CD4-positive, alpha-beta T cell treated with Interleukin-21 for 1 hour (primary cell): Measurements from ENCODE around the gene TMX3.

Source experiments
- DNase-seq: peaks from one replicate; pipeline ENCODE4 v3.0.0-alpha.2; 2020

The TMX3 gene

GRCh38 chr18:68714712-68715496 is at the start of gene TMX3:
TMX3 (minus strand) TSS chr18:68715108; CDS start chr18:68714981, 127 bp downstream.
- peak; percentile 92 for DNase-seq

DNA sequence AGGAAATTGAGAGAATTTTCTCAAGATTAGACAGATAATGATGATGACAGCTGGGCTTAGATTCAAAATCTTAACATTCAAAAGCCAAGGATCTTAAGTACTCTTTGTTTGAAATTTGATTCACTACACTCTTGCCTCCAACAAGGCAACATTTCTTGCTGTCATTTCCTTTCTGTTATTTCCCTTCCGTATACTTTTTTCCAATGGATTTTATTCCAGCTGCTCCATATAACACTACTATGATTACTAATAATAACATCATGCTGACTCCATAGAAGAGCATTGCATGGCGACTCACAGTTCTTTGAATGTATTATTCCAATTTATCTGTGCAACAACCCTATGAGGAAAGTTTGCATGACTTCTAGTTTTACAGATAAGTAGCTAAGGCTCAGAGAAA is 49.1 kb upstream of the TMX3 start:
- no peak for DNase-seq

- no peak for DNase-seq
These were observed 48.2 kb upstream of the TMX3 start for GRCh38 chr18:68763083-68763482.

DNA sequence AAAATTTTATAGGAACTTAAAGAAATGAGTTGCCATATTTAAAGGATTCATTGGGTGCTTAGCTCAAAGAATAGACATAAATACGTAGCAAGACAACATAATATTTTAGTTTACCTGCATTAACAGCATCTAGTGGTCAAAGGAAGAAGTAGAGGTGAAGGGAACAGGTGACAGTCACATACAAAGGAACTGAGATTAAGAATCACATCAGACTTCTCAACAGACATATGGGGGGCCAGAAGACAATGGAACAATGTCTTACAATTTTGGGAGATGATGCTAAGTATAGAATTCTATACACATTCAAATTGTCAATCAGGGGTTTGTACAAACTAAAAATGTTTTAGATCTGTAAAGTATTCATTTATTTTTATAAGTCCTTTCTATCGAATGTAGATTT is 44.4 kb upstream of the TMX3 start:
- no peak for DNase-seq

DNA sequence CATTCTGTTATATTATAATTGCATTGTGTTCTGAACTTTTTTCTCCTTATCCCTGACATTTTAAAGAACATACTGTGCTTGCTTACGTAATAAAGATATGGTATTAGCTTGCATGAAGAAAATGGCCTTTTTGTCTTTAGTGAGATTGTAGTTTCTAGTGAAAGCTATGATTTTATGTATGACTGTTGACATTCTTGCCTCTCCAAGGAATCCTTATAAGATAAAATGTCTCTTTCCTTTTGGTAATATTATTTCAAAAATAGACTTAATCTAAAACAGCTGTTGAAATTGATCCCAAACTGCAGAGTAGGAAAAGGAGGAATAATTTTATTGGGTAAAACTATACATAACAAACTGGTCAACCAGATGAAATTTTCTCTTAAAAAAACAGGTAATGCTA is 42.2 kb upstream of the TMX3 start:
- DNase-seq: no peak

DNA sequence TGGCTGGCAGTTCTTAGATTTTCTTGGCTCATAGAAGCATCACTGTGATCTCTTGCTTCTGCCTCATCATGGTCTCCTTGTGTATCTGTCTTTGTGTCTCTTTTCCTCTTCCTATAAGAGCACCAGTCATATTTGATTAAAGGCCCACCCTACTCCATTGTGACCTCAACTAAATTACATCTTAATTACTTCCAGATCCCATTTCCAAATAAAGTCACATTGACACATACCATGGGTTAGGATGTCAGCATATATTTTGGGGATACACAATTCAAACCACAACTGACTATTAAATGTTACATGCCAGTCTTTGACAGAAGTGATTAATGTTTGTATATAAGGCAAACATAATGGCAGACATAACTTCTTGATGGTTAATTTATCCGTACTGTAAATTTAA is 27.3 kb upstream of the TMX3 start:
- DNase-seq: no peak

DNA sequence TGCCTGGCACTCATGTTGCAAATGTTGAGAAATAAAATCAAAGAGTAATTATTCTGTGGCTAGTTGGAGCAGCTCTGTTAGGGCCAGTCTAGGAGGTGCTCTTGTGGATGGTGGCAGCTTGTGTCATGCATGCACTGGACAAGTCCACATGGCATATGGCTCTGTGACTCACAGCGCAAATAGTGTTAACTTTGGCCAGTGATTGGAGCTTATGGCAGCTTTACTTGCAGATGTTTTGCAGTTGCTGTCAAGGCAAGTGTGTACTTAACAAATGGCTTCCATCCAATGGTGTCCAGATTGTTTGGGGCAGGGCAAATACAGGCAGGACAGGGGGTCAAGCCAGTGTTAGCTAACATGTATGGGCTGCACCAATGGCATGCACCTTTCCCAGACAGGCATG is 26.1 kb upstream of the TMX3 start:
- no peak for DNase-seq

DNA sequence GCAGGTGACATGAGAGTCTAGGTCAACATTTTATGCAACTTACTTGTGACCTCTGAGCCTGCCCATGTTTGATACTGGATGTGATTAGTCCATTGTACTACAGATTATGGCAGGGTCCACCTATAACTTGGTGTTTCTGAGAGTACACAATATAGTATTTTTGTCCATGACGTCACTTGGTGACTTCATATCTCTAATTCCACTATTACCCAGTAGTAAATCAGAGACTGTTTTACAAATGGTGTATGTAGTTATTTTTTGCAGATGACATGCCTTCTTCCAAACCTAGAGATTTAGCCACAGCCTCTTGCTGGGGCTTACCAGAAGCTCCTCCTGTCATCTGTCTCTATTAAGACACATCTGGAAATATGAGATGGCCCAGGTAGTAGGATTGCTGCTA is 24.6 kb upstream of the TMX3 start:
- DNase-seq: no peak

- no peak for DNase-seq
These were observed 23.7 kb upstream of the TMX3 start for GRCh38 chr18:68738564-68738963.

GRCh38 chr18:68735483-68736343 is 20.8 kb upstream of the TMX3 start:
- peak; percentile 43 for DNase-seq

DNA sequence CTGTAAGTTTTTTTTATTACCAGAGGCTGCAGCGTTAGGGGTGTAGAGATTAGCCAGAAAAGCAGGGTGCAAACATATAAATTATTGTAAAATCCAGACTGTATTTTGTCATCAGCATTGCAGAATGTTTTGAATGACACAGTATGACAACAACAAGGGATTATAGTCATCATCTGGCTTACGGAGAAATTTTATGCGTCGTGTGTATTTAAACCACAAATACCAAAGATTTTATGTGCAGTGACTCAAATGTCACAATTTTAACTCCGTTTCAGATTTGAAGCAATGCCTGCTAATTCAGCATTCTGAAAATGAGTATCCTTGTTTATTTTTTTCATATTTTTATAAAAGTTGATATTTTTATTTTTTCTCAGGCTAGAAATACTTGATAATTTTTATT is 19.4 kb upstream of the TMX3 start:
- no peak for DNase-seq

GRCh38 chr18:68733707-68734106 is 18.8 kb upstream of the TMX3 start:
- no peak for DNase-seq

DNA sequence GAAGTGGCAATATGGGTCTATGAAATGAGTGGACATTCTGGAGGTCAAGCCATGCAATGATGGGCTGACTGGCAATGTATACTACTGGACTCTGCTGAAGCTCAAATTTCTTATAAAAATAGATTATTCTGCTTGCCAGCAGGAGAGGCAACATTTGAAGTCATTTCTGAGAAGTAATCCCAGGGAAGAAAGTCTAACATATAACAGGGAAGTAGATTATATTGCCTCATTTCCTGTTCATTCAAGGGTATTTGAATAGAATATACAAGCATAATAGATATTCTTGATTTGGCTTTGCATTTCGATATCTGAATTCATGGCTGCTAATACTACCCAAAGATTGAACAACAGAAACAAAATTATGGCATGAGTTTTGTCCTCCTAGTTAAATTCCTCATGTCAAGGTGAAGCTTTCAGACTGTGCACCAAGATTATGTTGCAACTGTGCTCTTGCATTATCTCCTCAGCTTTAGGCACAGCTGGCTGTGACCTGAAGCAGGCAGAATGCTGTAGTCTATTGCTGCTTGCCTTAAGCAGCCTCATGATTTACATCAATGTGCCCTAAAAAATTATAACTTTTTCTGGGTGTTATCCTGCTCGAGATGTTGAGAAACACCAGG is 13.3 kb upstream of the TMX3 start:
- no peak for DNase-seq

DNA sequence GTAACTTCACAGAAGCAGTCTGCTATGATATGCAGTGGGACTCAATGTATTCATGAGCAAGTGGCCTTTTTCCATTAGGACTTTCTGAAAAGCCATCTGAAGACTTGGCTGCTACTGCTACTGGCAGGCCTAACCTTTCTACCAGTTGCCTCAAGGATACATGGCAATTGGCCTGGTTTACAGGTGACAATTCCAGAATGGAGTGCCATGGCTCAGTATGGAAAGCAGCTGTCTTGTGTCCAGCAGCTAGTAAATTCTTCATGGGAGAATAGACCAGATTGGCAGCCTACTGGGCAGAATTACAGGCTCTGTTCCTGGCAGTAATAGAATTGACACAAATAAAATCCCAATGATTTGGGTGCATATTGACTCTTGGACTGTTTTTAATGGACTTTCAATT is 12.6 kb upstream of the TMX3 start:
- DNase-seq: no peak

DNA sequence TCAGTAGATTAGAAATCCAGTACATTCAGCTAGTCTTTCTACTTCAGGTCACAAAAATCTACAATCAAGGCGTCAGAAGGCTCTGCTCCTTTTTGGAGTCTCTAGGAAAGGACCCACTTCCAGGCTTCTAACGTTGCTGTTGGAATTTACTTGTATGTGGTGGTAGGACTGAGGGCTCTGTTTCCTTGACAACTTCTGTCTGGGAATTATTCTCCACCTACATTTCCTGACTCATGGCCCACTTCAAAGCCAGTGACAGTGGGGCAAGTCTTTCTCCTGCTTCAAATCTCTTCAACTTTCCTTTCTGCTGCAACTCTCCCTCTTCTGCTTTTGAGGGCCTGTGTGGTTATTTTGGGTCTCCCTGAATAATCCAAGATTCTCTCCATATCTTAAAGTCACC is 10.4 kb upstream of the TMX3 start:
- no peak for DNase-seq

DNA sequence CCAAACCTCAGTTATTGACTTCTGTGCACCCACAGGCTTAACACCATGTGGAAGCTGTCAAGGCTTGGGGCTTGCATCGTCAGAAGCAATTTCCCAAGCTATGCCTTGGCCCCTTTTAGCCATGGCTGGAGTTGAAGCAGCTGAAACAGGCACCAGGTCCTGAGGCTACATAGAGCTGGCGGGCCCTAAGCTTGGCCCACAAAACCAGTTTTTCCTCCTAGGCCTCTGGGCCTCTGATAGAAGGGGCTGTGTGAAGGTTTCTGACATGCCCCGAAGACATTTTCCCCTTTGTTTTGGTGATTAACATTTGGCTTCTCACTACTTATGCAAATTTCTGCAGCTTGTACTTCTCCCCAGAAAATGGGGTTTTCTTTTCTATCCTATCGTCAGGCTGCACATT is 9.1 kb upstream of the TMX3 start:
- DNase-seq: no peak

DNA sequence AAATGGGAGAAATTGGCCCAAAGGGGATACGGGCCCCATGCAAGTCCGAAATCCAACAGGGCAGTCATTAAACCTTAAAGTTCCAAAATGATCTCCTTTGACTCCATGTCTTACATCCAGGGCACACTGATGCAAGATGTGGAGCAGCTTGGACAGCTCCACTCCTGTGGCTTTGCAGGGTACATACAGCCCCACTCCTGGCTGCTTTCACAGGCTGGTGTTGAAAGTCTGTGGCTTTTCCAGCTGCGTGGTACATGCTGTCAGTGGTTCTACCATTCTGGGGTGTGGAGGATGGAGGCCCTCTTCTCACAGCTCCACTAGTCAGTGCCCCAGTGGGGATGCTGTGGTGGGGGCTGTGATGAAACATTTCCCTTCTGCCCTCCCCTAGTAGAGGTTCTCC is 8.6 kb upstream of the TMX3 start:
- DNase-seq: no peak

DNA sequence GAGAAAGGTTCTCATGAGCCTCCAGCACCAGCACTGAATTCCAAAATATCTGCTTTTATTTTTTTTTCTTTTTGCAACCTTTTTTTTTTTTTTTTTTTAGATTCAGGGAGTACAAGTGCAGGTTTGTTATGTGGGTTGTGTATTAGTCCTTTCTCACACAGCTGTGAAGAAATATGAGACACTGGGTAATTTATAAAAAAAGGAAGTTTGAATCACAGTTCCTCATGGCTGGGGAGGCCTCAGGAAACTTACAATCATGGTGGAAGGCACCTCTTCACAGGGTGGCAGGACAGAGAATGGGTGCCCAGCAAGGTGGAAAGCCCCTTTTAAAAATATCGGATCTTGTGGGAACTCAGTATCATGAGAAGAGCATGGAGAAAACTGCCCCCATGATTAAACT is 7.9 kb upstream of the TMX3 start:
- no peak for DNase-seq

DNA sequence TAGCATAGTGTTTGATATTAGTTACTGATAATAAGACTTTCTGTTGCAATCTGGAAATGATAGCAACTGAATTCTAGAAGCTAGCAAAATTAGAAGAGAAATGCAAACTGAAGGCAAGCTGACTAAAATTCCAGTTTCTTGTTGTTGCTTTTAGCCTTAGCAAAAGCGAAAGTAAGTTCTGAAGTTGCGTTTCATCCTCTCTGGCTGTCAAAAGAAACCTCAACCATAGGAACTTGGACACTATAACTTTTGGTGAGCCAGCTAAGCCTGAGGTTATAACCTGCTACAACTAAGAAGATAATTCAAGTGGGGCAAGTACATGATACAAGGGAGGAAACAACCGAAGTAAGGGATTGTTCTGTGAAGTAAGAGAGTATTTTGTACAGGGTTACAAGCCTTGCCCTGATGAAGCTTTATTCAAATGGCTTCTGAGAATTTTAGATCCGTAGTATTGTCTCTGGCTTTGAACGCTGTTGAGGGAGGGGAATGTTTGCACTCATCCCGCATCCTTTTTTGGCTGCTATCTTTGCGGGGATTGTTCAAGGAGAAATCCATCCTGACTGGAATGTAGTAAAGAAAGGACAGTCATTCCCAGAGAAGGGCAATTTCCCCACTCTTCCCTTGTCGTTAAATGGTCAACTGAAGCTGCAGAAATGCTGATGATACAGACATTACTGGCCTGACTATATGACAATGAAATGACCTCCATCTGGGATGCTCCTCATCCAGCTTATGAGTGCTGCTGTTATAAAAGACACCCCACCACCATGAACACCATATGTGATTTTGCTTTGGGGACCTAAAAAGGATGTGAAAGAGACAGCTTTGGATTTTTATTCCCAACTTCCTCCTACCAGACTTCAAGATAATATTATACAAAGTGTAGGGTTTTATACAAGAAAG is 7.0 kb upstream of the TMX3 start:
- peak; percentile 40 for DNase-seq

- peak; percentile 12 for DNase-seq
These were observed 569 bp downstream of the TMX3 start for GRCh38 chr18:68714366-68714711.

DNA sequence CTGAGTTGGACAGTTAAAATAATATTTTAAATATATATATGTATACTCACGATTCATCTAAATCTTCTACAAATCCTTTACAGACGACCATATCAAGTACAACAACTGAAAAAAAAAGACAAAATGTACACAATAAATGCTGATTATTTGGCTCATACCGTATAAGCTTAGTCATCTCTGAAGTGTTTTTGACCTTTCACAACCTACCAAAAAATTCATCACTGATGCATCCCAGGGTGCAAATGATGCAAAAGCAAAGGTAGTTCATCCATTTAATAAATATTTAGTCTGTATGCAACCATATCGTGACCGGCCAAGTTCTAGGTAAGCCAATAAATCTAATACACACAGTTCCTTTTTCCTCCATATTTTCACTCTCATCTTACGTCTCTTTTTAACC is 1.1 kb downstream of the TMX3 start:
- no peak for DNase-seq

GRCh38 chr18:68713131-68713530 is 1.8 kb downstream of the TMX3 start:
- no peak for DNase-seq

DNA sequence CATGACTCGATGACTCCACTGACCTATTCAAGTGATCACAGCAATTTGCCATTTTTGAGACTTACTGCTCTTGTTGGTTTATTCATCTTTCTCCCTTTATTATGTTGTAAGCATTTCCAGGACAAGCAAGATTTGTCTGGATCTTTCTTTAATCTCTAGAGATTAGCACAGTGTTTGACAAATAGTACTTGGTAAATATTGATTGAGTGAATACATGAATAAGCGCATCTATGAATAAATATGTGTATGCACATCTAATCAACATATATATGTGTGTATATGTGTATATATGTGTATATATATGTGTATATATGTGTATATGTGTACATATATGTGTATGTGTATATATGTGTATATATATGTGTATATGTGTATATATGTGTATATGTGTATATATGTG is 7.3 kb downstream of the TMX3 start:
- no peak for DNase-seq
